Fibroblast of skin of abdomen (primary cell): ENCODE measurements around the gene PIGL. TPM values are rescaled to one million over a fixed set of nuclear protein-coding genes. Genes with fewer than 3 reads are reported as not detected.
A peak's percentile ranks its signal among the peaks of the same experiment; 100 is the strongest.
"Not testable (repeated sequence)": the region's sequence is repeated elsewhere in the genome, so short reads cannot be mapped to it uniquely, and the experiment has no call there.

Experiments
- DNase-seq: peaks from one replicate; pipeline ENCODE4 v3.0.0-alpha.2; 2013
- polyA plus RNA-seq, 2 experiments: library from polyadenylated mRNA; unstranded; fragments of 120-200 nt; gene quantifications; one replicate each; pipeline ENCODE4 v1.2.1, GENCODE V29; 2013; ENCODE audit not compliant: insufficient read length in 2 of 2

The PIGL gene
- polyA plus RNA-seq (2013, experiment 1 of 2; ENCODE audit: insufficient read length): 14.6 TPM
- polyA plus RNA-seq (2013, experiment 2 of 2; ENCODE audit: insufficient read length): 13.0 TPM

- DNase-seq: peak; percentile 94
Observed at GRCh38 chr17:16217002-16217635, at the start of gene PIGL. PIGL (plus strand) TSS chr17:16217210; CDS start chr17:16217227, 17 bp downstream.

GRCh38 chr17:16171613-16172012 is 45.4 kb upstream of the PIGL start:
- DNase-seq: peak; percentile 31

GRCh38 chr17:16178836-16179235 is 38.2 kb upstream of the PIGL start:
- DNase-seq: no peak

- DNase-seq: no peak
Observed at GRCh38 chr17:16181581-16181980, 35.4 kb upstream of the PIGL start.

GRCh38 chr17:16187642-16188041 is 29.4 kb upstream of the PIGL start:
- no peak for DNase-seq

GRCh38 chr17:16189791-16190348 is 27.1 kb upstream of the PIGL start:
- DNase-seq: no peak

- DNase-seq: no peak
Observed at GRCh38 chr17:16190703-16191360, 26.2 kb upstream of the PIGL start.

- no peak for DNase-seq
Observed at GRCh38 chr17:16191604-16192003, 25.4 kb upstream of the PIGL start.

GRCh38 chr17:16194307-16194835 is 22.6 kb upstream of the PIGL start:
- DNase-seq: not testable (repeated sequence)

GRCh38 chr17:16197276-16197675 is 19.7 kb upstream of the PIGL start:
- no peak for DNase-seq

- DNase-seq: no peak
Observed at GRCh38 chr17:16199093-16199492, 17.9 kb upstream of the PIGL start.

- not testable (repeated sequence) for DNase-seq
Observed at GRCh38 chr17:16201693-16202131, 15.3 kb upstream of the PIGL start.

GRCh38 chr17:16202554-16203500 is 14.2 kb upstream of the PIGL start:
- not testable (repeated sequence) for DNase-seq

- not testable (repeated sequence) for DNase-seq
Observed at GRCh38 chr17:16204763-16205162, 12.2 kb upstream of the PIGL start.

GRCh38 chr17:16211590-16211989 is 5.4 kb upstream of the PIGL start:
- peak; percentile 56 for DNase-seq

GRCh38 chr17:16212793-16213192 is 4.2 kb upstream of the PIGL start:
- no peak for DNase-seq

GRCh38 chr17:16214190-16215001 is 2.6 kb upstream of the PIGL start:
- DNase-seq: no peak

GRCh38 chr17:16215002-16215272 is 2.1 kb upstream of the PIGL start:
- DNase-seq: no peak

- peak; percentile 95 for DNase-seq
Observed at GRCh38 chr17:16215273-16215964, 1.6 kb upstream of the PIGL start, which contains the start of gene NCOR1. NCOR1 (minus strand) TSS chr17:16215534; CDS start chr17:16194569, 20,965 bp downstream.

GRCh38 chr17:16215965-16216316 is 1.1 kb upstream of the PIGL start:
- DNase-seq: no peak
